Measurements from ENCODE around the gene KLK6.

The KLK6 gene

DNA sequence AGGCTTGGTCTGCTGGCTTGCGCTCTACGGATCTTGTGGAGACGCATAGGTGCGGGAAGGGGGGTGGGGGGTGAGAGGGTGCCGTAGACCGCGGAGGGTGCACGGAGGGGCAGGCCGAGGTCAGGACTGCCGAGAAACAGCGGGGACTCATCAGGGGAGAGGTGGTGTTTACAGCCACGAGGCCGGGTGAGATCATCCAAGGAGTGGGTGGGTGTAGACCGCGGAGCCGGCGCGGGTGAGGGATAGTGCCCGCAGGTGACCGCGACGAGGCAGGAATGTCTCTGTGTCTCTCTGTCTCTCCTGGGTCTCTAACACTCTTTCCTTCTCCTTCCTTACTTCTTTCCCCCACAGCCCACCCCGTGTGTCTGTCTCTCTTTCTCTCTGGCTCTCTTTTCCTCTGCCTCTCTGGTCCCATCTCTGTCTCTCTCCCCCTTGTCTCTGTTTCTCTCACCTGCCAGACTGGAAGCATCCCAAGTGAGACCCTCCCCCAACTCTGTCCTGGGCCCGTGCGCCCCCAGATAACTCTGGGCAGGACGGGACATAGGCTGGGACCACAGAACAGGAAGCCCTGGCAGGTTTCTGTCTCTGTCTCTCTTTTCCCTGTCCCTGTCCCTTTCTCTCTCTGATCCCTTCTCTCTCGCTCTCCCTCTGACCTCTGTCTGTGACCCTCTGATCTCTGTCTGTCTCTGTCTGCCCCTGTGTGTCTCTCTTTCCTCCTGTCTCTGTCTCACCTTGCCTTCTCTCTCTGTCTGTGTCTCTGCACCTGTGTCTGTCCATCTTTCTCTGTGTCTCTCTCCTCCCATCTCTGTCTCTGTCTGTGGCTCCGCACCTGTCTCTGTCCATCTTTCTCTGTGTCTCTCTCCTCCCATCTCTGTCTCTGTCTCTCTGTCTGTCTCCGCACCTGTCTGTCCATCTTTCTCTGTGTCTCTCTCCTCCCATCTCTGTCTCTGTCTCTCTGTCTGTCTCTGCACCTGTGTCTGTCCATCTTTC, 56.4 kb downstream of the KLK6 start:
- no peaks in the 10 kb centered on the region for H3K79me2 ChIP-seq (ENCODE audit: insufficient read depth, low read depth)
- H3K36me3 ChIP-seq (ENCODE audit: insufficient read depth) = no peaks in the 10 kb centered on the region
- H3K27me3 ChIP-seq (ENCODE audit: insufficient read depth, low read depth) = no peaks in the 10 kb centered on the region; the same call in 1 of the 2 replicates
- H3K4me1 ChIP-seq (ENCODE audit: low read depth, poor library complexity, severe bottlenecking) = no peaks in the 10 kb centered on the region
- TF ChIP-seq, protein P1, sequence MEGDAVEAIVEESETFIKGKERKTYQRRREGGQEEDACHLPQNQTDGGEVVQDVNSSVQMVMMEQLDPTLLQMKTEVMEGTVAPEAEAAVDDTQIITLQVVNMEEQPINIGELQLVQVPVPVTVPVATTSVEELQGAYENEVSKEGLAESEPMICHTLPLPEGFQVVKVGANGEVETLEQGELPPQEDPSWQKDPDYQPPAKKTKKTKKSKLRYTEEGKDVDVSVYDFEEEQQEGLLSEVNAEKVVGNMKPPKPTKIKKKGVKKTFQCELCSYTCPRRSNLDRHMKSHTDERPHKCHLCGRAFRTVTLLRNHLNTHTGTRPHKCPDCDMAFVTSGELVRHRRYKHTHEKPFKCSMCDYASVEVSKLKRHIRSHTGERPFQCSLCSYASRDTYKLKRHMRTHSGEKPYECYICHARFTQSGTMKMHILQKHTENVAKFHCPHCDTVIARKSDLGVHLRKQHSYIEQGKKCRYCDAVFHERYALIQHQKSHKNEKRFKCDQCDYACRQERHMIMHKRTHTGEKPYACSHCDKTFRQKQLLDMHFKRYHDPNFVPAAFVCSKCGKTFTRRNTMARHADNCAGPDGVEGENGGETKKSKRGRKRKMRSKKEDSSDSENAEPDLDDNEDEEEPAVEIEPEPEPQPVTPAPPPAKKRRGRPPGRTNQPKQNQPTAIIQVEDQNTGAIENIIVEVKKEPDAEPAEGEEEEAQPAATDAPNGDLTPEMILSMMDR (conservative IDR thresholded peaks at IDR 0.05; ENCODE audit: low read depth, low read length) = no peak
- no peak overlapping the region for H3K4me2 ChIP-seq
- no peak overlapping the region for H3K27ac ChIP-seq
- no peak overlapping the region for H2AFZ ChIP-seq (ENCODE audit: low read depth)
- no peak overlapping the region for H3K4me3 ChIP-seq (IDR thresholded peaks at IDR 0.05; ENCODE audit: insufficient read depth, low read depth, low read length)
- H4K20me1 ChIP-seq (ENCODE audit: insufficient read depth) = no peaks in the 10 kb centered on the region
- no peak overlapping the region for H3K9ac ChIP-seq

DNA sequence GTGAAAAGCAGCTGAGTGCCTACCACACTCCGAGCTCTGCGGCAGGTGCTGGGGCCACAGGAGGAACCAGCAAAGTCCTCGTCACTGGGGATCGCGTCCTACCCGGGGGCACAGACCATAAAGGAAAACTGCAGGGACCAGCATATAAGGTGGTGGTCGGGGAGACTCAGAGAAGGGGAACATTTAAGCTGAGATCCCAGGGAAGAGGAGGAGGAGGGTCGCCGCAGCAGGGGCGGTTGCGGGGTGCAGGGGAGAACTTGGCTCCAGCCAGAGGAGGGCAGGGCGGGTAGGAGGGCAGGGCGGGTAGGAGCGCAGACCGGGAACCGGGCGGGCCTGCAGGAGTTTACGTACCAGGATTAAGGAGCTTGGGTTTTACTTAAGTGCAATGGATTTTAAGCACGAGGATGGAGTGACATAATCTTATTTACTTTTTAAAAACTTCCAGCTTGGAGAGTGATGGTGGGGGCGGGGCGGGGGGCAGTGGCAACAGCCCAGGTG, 57.2 kb downstream of the KLK6 start:
- Histone ChIP-seq H3K4me2 (no peak overlapping the region), H3K27me3 (ENCODE audit: insufficient read depth, low read depth) (no peaks in the 10 kb centered on the region; the same call in 1 of the 2 replicates)

DNA sequence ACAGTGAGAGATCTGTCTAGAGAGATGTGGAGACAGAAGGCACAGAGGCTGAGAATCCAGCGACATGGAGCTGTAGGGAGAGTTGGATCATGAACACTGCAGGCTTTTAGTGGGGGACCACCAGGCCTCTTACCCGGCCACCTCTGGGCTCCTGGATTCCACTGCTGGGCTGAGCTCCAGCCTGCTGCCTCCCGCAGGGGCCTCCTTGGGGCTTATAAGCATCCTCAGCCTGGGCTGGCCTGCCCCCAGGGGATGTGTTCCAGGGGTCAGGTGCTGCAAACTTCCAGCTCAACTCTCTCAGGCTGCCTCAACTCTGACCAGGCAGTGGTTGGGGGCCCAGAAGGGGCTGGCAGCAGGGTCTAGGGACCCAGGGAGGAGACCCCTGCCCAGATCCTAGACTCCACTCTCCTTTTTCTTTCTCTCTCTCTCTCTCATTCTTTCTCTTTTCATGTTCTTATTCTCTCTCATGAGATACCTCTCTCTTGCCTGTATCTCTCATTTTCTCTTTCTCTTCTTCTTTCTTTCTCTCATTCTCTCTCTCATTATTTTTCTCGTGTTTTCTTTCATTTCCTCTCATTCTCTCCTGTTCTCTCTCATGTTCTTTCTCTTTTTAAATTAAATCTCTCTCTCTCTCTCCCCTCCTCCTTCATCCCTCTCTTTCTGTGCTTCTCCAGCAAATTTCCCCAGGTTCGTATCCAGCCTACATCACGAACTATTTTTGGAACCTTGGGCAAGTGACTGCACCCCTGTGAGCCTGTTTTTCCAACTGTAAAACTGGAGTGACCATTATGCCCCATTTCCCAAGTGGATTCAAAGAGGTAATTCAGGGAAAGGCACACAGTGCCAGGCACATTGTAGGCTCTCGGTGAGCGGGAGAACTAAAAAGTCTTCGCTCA, 57.9 kb downstream of the KLK6 start, which contains the start of gene KLK4:
Gene KLK4 (minus strand): TSS at position 190 of the 896 bp plus-strand sequence. CDS start 657 bp downstream, outside the sequence.
- no peaks in the 10 kb centered on the region; the same call in 1 of the 2 replicates for H3K27me3 ChIP-seq (ENCODE audit: insufficient read depth, low read depth)
- H3K79me2 ChIP-seq (ENCODE audit: insufficient read depth, low read depth) = no peaks in the 10 kb centered on the region
- TF ChIP-seq, protein P1 (conservative IDR thresholded peaks at IDR 0.05; ENCODE audit: low read depth, low read length) = no peak
- H3K9ac ChIP-seq = no peak within 1 kb of the TSS
- H3K4me1 ChIP-seq (ENCODE audit: low read depth, poor library complexity, severe bottlenecking) = no peaks in the 10 kb centered on the region
- no peak within 1 kb of the TSS for H2AFZ ChIP-seq (ENCODE audit: low read depth)
- no peak within 1 kb of the TSS for H3K4me3 ChIP-seq (IDR thresholded peaks at IDR 0.05; ENCODE audit: insufficient read depth, low read depth, low read length)
- no peak within 1 kb of the TSS for H3K4me2 ChIP-seq
- H3K36me3 ChIP-seq (ENCODE audit: insufficient read depth) = no peaks in the 10 kb centered on the region
- H3K27ac ChIP-seq = no peak within 1 kb of the TSS
- H4K20me1 ChIP-seq (ENCODE audit: insufficient read depth) = no peaks in the 10 kb centered on the region

More for the DNA sequence above, 57.2 kb downstream of the KLK6 start:
- H3K27ac ChIP-seq = no peak overlapping the region
- no peaks in the 10 kb centered on the region for H3K4me1 ChIP-seq (ENCODE audit: low read depth, poor library complexity, severe bottlenecking)
- no peaks in the 10 kb centered on the region for H3K36me3 ChIP-seq (ENCODE audit: insufficient read depth)
- no peak overlapping the region for H3K4me3 ChIP-seq (IDR thresholded peaks at IDR 0.05; ENCODE audit: insufficient read depth, low read depth, low read length)
- H3K79me2 ChIP-seq (ENCODE audit: insufficient read depth, low read depth) = no peaks in the 10 kb centered on the region
- TF ChIP-seq, protein P1 (conservative IDR thresholded peaks at IDR 0.05; ENCODE audit: low read depth, low read length) = no peak
- no peak overlapping the region for H3K9ac ChIP-seq
- H2AFZ ChIP-seq (ENCODE audit: low read depth) = no peak overlapping the region
- no peaks in the 10 kb centered on the region for H4K20me1 ChIP-seq (ENCODE audit: insufficient read depth)

DNA sequence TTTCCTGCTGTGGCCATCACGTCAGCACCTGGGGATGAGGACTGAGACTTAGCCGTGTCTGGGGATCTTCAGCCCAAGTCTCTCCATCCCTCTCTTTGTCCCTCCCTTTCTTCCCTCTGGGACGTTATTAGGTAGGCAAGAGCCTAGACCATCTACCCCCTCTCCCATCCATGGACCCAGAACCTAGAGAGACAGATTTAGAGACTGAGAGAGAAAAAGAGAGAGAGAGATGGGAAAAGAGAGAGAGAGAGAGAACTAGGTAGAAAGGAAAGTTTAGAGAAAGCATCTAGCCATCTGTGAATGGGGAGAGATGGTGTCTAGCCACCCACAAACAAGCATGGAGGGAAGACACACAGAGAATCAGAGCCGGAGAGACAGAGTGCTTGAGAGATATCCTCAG, 58.7 kb downstream of the KLK6 start:
- TF ChIP-seq, protein P1 (conservative IDR thresholded peaks at IDR 0.05; ENCODE audit: low read depth, low read length) = no peak
- H3K4me1 ChIP-seq (ENCODE audit: low read depth, poor library complexity, severe bottlenecking) = no peaks in the 10 kb centered on the region
- H3K36me3 ChIP-seq (ENCODE audit: insufficient read depth) = no peaks in the 10 kb centered on the region
- no peaks in the 10 kb centered on the region for H4K20me1 ChIP-seq (ENCODE audit: insufficient read depth)
- H3K9ac ChIP-seq = no peak overlapping the region
- H3K27me3 ChIP-seq (ENCODE audit: insufficient read depth, low read depth) = no peaks in the 10 kb centered on the region; the same call in 1 of the 2 replicates
- no peaks in the 10 kb centered on the region for H3K79me2 ChIP-seq (ENCODE audit: insufficient read depth, low read depth)
- no peak overlapping the region for H2AFZ ChIP-seq (ENCODE audit: low read depth)
- H3K4me3 ChIP-seq (IDR thresholded peaks at IDR 0.05; ENCODE audit: insufficient read depth, low read depth, low read length) = no peak overlapping the region
- no peak overlapping the region for H3K4me2 ChIP-seq
- no peak overlapping the region for H3K27ac ChIP-seq
